Measurements from ENCODE around the gene FBN2. TPM values are rescaled to one million over a fixed set of nuclear protein-coding genes. Genes with fewer than 3 reads are reported as not detected.

The FBN2 gene
- total RNA-seq, 1 donor from 2014 or later, result 1,151 TPM

DNA sequence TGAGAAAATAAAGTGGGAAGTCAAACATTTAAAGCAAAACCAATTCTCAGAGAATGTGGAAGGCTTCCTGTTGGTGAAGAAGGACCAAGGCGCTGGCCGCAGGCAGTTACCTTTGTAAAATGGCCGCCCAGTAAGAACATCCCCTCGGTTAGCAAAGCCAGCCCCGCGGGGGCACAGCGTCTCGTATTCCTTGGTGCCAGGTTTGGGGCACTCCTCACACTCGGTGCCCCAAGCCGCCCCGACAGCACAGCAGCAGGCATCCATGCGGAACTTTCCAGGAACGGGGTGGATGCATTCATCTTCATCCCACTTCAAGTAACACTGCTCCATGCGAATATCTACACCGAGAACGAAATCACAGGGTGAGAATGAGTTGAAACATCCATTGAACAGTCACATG, 192.8 kb downstream of the FBN2 start:
- Mint-ChIP-seq H3K9me3 (ENCODE audit: unreplicated experiment) (no peaks in the 10 kb centered on the region), H3K27ac (ENCODE audit: unreplicated experiment) (peak overlapping the region; percentile 4), H3K4me3 (ENCODE audit: unreplicated experiment) (no peak overlapping the region), H3K36me3 (ENCODE audit: unreplicated experiment) (peaks cover 75% of the 10 kb centered on the region), H3K27me3 (ENCODE audit: unreplicated experiment) (no peaks in the 10 kb centered on the region), H3K4me1 (ENCODE audit: unreplicated experiment) (peaks cover 10% of the 10 kb centered on the region)
- TF ChIP-seq, protein P1, sequence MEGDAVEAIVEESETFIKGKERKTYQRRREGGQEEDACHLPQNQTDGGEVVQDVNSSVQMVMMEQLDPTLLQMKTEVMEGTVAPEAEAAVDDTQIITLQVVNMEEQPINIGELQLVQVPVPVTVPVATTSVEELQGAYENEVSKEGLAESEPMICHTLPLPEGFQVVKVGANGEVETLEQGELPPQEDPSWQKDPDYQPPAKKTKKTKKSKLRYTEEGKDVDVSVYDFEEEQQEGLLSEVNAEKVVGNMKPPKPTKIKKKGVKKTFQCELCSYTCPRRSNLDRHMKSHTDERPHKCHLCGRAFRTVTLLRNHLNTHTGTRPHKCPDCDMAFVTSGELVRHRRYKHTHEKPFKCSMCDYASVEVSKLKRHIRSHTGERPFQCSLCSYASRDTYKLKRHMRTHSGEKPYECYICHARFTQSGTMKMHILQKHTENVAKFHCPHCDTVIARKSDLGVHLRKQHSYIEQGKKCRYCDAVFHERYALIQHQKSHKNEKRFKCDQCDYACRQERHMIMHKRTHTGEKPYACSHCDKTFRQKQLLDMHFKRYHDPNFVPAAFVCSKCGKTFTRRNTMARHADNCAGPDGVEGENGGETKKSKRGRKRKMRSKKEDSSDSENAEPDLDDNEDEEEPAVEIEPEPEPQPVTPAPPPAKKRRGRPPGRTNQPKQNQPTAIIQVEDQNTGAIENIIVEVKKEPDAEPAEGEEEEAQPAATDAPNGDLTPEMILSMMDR (IDR thresholded peaks at IDR 0.05), result no peak
- DNase-seq (ENCODE audit: extremely low spot score, unreplicated experiment), result no peak

DNA sequence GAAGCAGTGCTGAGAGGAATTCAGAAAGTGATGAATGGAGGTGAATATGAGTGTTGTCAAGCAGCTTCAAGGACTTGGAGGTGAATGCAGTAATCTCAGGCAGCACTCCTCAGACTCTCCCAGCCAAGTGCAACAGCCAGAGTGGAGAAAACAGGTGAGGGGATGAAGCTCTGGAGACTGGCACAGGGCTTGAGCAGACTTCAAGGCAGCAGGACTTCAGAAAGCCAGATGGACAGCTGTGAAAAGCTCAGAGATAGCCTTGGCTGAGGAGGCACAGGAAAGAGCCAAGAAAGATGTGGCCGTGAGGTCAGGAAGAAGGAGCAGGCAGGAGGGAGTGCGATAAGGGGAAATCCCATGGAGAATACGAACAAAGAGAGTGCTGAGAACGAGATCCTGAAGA, 194.9 kb downstream of the FBN2 start:
- peaks cover 6% of the 10 kb centered on the region for H3K4me1 Mint-ChIP-seq (ENCODE audit: unreplicated experiment)
- no peak overlapping the region for H3K4me3 Mint-ChIP-seq (ENCODE audit: unreplicated experiment)
- peak overlapping the region; percentile 66 for H3K27ac Mint-ChIP-seq (ENCODE audit: unreplicated experiment)
- no peaks in the 10 kb centered on the region for H3K27me3 Mint-ChIP-seq (ENCODE audit: unreplicated experiment)
- DNase-seq (ENCODE audit: extremely low spot score, unreplicated experiment), result no peak
- no peaks in the 10 kb centered on the region for H3K9me3 Mint-ChIP-seq (ENCODE audit: unreplicated experiment)
- TF ChIP-seq, protein P1 (IDR thresholded peaks at IDR 0.05), result no peak
- H3K36me3 Mint-ChIP-seq (ENCODE audit: unreplicated experiment), result peaks cover 80% of the 10 kb centered on the region

- H3K4me3 Mint-ChIP-seq (ENCODE audit: unreplicated experiment), result no peak overlapping the region
- H3K27me3 Mint-ChIP-seq (ENCODE audit: unreplicated experiment), result no peaks in the 10 kb centered on the region
- H3K9me3 Mint-ChIP-seq (ENCODE audit: unreplicated experiment), result no peaks in the 10 kb centered on the region
- no peak for DNase-seq (ENCODE audit: extremely low spot score, unreplicated experiment)
- peaks cover 89% of the 10 kb centered on the region for H3K36me3 Mint-ChIP-seq (ENCODE audit: unreplicated experiment)
- peak overlapping the region; percentile 51 for H3K27ac Mint-ChIP-seq (ENCODE audit: unreplicated experiment)
- peaks cover 6% of the 10 kb centered on the region for H3K4me1 Mint-ChIP-seq (ENCODE audit: unreplicated experiment)
- TF ChIP-seq, protein P1 (IDR thresholded peaks at IDR 0.05), result no peak
Observed at GRCh38 chr5:128341056-128341455, 197.0 kb downstream of the FBN2 start.

DNA sequence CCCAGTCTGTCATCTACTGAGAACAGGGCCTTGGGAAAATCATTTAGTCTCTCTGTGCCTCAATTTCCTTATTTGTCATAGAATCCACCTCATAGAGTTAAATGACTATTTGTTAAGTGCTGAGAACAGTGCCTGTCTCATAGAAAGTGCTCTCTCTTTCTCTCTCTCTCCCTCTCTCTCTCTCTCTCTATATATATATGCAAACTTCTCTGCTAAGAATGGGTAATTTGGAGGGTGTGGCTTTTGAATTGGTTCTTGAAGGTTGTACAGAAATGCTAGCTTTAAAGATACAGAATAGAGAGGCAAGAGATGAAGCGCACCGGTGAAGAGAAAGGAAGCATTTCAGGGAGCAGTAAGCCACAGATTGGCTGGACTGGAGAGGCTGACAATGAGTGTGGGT, 197.4 kb downstream of the FBN2 start:
- Mint-ChIP-seq H3K4me3 (ENCODE audit: unreplicated experiment) (no peak overlapping the region), H3K9me3 (ENCODE audit: unreplicated experiment) (no peaks in the 10 kb centered on the region), H3K4me1 (ENCODE audit: unreplicated experiment) (peaks cover 6% of the 10 kb centered on the region), H3K36me3 (ENCODE audit: unreplicated experiment) (peaks cover 90% of the 10 kb centered on the region), H3K27me3 (ENCODE audit: unreplicated experiment) (no peaks in the 10 kb centered on the region), H3K27ac (ENCODE audit: unreplicated experiment) (peak overlapping the region; percentile 51)
- TF ChIP-seq, protein P1 (IDR thresholded peaks at IDR 0.05), result no peak
- no peak for DNase-seq (ENCODE audit: extremely low spot score, unreplicated experiment)

GRCh38 chr5:128339585-128339984, 198.5 kb downstream of the FBN2 start:
- no peak for DNase-seq (ENCODE audit: extremely low spot score, unreplicated experiment)
- peaks cover 90% of the 10 kb centered on the region for H3K36me3 Mint-ChIP-seq (ENCODE audit: unreplicated experiment)
- H3K27me3 Mint-ChIP-seq (ENCODE audit: unreplicated experiment), result no peaks in the 10 kb centered on the region

More at GRCh38 chr5:128339585-128339984, 198.5 kb downstream of the FBN2 start:
- no peak overlapping the region for H3K4me3 Mint-ChIP-seq (ENCODE audit: unreplicated experiment)
- TF ChIP-seq, protein P1 (IDR thresholded peaks at IDR 0.05), result no peak
- H3K9me3 Mint-ChIP-seq (ENCODE audit: unreplicated experiment), result no peaks in the 10 kb centered on the region
- H3K27ac Mint-ChIP-seq (ENCODE audit: unreplicated experiment), result peak overlapping the region; percentile 41
- peaks cover 6% of the 10 kb centered on the region for H3K4me1 Mint-ChIP-seq (ENCODE audit: unreplicated experiment)
